NCI-H82 treated with DMSO at 0.1 percent for 48 hours (cell line): ENCODE results near the gene PKN2.

Experiments
- DNase-seq: peaks from one replicate; lab custom pipeline; 2025; ENCODE audit not compliant: unreplicated experiment; lab: John Stamatoyannopoulos, UW

Gene PKN2

DNA sequence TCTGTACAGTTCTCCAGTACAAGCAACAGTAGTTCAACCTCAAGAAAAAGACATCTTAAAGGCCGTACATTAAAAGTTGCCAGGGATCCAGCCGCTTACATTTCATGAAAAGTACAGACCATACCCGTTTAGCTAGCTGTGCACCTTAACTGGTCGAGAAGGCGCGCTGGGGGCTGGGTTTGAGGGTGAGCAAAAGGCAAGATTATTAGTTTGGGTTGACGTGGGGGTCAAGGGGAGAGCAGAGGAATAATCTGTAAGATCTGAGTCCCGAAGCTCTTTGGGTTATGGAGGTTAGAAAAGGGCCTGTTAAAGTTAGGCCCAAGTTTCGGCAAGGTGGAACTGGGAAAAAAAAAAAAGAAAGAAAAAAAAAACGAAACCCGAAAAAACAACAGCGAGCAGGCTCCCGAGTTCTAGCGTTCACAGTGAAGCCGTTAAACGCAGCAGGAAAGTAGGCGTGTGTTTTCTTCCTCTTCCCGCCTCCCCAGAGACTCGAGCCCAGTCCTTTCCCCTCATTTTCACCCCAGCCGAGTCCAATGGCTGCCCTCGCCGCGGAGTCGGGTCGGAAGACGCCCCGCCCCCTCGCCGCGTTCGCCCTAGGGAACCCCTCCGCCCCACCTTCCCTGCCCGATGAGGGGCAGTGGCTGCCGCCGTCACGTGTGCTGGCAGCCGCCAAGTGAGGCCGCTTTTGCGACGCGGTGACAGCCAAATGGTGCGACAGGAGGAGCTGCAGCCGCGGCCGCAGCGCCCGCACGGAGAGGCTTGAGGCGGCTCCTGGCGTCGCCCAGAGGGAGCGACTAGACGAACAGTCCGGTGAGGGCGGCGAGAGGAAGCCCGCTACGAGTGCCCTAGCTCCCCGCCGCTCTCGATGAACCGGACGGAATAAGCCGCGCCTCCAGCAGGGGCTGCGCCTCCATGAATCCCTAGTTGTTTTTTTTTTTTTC, at the start of gene PKN2:
Gene PKN2 (plus strand): TSS at position 733 of the 941 bp plus-strand sequence. CDS start 308 bp downstream, outside the sequence.
- peak; percentile 98 for DNase-seq

- no peak for DNase-seq
These were observed 49.5 kb upstream of the PKN2 start for GRCh38 chr1:88634538-88634937.

- DNase-seq: no peak
These were observed 44.0 kb upstream of the PKN2 start for GRCh38 chr1:88640060-88640459.

DNA sequence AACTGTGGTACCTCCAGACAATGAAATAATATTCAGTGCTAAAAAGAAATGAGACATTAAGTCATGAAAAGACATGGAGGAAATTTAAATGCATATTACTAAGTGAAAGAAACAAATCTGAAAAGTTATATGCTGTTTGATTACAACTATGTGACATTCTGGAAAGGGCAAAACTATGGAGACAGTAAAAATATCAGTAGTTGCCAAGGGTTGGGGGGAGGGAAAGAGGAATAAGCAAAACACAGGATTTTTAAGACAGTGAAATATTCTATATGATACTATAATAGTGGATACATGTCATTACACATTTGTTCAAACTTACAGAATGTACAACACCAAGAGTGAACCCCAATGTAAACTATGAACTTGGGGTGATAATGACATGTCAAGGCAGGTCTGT, 38.2 kb upstream of the PKN2 start:
- no peak for DNase-seq

DNA sequence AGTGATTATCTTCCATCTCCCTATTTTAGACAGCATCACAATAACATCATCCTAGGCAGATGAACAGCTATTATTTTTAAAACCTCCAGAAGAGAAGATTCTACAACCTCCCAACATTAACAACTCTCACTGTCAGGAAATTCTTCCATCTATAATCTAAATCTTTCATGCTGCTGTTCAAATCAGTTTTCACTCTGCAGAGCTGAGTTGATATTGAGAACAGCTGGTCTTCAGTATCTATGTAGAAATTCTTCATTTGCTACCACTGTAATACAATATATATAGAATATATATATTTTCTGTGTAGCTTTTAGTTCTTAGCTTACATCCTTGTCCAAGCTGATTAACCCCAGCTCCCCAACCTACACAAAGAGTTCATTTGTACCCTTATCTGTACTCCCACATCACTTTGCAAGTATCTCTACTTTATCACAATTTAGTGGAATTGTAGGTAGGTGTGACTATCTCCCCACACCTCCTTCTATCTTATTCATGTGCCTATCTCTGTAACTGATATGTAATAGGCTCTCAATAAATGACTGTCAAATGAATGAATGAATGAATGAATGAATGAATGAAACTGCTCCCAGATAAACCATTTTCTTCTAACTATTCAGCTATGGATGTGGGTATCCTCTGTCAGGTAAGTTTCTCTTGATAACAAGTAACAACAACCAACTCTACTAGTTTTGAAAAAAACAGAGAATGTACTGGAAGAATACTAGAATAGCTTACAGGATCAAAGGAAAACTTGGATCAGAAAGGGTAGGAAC, 37.4 kb upstream of the PKN2 start:
- DNase-seq: no peak

DNA sequence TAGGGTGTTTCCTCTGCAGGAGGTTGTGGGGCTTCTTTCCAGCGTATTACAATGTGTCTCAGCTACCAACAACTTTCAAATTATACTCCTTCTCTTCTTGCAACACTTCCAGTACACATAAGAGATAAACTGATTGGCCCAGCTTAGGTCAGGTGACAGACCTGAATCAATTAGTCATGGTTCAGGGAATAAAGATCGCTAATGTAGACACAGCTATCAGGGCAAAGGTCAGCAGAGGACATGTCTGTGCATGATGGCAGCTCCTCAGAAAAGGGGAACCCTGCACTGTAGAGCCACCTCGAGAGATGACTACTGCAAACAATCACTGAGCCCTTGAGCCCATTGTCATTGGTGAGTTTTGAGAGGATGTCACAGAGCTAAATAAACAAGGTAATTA, 36.8 kb upstream of the PKN2 start:
- DNase-seq: no peak

DNA sequence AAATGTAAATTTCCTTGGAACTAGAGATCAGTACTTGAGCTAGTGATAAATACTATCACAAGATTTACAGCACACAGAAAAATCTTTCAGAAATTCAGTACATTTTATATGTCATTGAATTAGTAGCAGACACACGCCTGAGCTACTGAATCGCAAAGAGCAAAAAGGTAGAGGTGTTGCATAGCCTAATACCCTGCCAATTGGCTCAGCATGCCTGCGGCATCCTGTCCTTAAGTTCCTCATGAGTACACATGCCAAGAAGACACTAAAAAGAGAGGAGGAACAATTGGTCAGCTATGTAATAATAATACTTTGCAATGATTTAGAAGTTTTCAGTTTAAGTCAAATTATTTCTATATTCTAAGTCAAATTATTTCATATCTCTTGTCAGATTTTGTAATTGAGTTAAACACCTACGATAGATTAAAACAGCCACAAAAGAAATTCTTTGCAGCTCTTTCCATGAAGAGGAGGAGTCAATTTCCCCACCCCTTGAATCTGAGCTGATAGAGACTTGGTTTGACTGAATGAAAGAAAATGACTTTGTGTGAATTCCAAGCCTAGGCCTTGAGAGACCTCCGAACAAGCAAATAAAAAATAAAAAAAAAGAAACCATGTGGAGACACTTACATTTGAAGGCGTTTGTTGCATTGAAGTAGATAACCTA, 36.2 kb upstream of the PKN2 start:
- no peak for DNase-seq

GRCh38 chr1:88648706-88649105, 35.4 kb upstream of the PKN2 start:
- DNase-seq: no peak

- DNase-seq: no peak
These were observed 34.1 kb upstream of the PKN2 start for GRCh38 chr1:88649932-88650331.

- DNase-seq: peak; percentile 31
These were observed 33.2 kb upstream of the PKN2 start for GRCh38 chr1:88650676-88651418.

GRCh38 chr1:88655140-88655539, 28.9 kb upstream of the PKN2 start:
- DNase-seq: no peak

- peak; percentile 35 for DNase-seq
These were observed 28.3 kb upstream of the PKN2 start for GRCh38 chr1:88655685-88656299.

DNA sequence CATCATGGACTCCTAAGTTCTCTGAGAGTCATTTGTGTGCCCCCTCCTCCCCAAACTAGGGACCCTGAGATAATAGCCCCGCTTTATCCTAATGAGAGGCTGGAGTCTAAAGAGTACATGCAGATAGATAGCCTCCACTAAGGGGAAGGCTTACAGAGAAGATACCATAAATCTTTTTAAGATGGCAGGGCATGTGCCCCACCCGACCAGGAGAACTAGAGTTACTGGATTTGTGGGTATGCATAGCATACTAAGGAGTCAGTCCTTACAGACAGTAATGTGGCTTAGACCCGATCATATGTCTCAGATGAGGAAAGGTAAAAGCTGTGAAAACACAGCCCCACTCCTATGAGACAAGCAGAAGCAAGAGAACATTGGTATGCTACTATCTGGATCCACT, 25.7 kb upstream of the PKN2 start:
- peak; percentile 91 for DNase-seq

DNA sequence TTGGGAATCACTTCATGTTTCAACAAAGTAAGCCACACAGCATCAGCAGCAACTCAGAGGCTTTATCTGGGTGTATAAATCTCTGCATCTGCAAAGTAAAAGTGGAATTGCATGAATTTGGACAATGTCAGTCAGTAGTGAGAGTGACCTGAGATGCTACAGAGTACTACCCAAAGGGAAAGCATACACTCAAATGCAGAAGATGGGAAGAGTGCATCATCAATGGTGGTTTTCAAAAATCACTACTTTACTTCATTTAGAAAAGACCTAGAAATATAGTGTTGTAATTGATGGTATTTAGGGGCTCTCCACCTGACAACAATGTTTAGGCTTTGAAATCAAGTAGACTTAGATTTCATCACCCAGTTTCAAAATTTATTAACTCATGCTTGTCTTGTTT, 24.5 kb upstream of the PKN2 start:
- no peak for DNase-seq

DNA sequence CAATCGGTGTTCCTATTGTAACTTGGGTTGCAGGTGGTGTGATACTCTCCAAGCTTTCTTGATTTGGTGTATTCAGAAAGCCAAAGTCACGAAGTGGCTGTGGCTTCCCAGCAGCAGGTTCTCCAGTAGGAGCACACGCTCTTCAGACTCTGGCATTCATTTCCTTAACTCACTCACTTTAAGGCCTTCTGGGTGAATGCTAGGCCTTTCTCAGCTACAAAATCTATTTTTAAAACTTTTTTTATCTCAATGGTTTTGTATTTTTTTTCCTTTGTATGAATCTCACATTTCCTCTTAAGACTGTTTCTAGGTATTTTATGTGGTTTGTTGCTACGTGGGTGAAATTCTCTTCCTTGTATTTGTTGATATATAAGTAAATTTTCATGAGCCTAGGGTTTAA, 22.9 kb upstream of the PKN2 start:
- DNase-seq: peak; percentile 56

DNA sequence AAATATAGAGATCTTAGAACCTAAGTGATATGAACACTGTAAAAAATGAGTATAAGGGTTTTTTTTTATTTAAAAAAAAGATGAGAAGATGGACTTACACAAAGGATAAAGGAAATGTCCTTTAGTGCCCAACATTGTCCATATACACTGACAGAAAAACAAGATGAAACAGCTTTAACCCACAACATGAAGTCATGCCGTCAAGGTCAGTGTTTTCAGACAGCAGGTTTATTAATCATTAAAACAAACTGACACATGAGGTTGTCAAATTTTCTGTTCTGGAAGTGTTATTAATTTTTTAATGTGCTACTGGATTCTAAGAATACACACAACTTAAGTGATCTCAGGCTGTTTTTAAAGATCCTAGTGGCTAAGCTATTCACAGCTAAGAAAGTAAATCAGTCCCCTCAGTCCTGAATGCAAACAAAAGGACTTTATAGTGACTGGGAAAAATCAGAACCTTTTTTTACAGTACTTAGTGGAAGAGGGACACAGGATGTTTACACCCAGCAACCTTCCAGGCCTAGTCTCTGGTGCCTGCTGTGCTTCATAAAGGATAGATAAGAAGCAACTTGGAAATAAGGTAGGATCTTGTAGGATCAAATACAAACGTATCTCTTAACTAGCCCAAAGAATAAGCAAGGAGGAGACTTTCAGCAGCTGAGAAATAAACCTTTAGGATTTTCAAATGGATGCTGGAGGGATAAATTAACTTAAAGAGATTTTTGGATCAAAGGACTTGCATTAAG, 21.9 kb upstream of the PKN2 start:
- DNase-seq: peak; percentile 93

DNA sequence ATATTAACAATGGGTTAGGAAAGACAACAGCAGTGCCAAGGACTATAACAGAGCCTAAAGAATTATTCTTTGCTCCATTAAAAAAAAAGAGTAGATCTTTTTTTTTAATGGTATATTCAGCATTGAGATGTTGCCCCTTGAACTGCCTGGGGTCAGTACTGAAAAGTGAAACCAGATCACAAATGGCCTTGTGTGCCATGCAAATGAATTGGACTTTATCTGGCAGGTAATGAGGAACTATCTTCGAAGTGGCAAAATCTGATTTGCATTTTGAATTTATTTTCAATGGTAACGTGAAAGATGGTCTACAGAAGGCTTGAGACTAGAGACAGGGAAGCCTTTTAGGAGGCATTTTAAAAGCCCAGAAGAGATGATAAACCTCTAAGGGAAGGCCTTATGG, 21.4 kb upstream of the PKN2 start:
- DNase-seq: no peak

DNA sequence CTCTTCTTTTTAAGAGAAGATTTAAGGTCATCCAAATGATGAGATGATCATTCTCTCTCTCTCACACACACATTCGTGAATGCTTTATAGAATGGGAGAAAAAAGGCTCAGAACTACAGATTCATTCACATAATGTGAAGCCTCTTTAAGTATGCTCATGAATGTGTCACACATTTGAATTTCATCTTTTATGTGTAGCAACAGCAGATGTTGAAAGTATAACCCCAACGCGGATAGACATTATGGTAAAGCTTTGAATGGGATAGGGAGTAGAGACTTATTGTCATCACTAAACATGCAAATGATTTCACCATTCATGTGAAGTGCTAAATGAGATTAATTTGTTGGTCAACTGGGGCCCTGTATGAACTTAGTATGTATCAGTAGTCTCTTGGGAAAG, 15.7 kb upstream of the PKN2 start:
- DNase-seq: no peak

DNA sequence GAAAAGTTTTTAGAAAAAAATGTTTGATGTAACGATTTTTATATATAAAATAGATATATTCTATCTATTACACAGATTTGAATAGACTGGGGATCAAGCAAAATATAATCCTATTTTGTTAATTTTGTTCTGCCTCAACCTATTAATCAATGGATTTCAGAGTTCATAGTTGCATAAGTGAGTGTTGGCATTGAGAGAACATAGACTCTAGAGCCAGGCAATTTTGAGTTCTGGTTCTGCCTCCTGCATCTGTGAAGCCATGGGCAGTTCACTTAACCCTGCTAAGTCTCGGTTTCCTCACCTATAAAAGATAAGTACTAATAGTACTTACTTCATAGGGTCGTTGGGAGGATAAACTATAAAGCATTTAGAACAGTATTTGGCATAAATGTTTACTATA, 13.6 kb upstream of the PKN2 start:
- no peak for DNase-seq

GRCh38 chr1:88673446-88673845, 10.6 kb upstream of the PKN2 start:
- no peak for DNase-seq
